ENCODE results near the gene SWT1.
"Not testable (repeated sequence)": the region's sequence is repeated elsewhere in the genome, so short reads cannot be mapped to it uniquely, and the experiment has no call there.

Gene SWT1

DNA sequence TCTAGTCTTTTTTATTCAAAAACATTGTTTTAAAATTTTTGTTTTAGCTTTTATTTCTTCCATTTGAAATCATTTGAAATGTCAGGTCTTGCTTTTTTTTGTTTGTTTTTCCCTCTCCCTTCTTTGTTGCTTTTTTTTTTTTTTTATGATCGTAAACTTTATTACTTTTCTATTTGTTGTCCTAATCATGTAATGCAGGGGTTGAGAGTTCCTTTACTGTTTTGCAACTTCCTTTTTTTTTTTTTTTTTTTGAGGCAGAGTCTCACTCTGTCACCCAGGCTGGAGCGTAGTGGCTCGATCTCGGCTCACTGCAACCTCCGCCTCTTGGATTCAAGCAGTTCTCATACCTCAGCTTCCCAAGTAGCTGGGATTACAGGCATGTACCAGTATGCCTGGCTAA, 135.3 kb downstream of the SWT1 start:
- no peak for DNase-seq

DNA sequence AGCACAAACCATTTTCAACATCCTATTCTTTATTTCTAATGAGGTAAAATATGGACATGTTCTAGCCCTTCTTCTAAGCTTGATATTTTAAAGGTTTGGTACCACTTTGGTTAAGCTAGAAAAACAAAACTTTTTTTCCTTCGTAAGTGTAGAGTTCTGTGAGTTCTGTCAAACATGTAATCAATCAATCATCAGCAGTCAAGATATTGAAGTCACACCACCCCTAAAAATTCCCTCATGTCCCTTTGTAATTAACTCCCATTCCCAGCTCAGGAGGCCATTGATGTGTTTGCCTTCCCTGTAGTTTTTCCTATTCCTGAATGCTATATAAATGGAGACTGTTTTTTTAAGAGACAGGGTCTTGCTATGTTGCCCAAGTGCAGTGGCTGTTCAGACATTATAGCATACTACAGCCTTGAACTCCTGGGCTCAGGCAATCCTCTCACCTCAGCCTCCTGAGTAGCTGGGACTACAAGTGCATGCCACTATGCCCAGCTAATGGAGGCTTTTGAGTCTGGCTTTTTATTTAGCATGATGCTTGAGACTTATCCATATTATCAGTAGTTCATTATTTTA, 137.1 kb downstream of the SWT1 start:
- no peak for DNase-seq

DNA sequence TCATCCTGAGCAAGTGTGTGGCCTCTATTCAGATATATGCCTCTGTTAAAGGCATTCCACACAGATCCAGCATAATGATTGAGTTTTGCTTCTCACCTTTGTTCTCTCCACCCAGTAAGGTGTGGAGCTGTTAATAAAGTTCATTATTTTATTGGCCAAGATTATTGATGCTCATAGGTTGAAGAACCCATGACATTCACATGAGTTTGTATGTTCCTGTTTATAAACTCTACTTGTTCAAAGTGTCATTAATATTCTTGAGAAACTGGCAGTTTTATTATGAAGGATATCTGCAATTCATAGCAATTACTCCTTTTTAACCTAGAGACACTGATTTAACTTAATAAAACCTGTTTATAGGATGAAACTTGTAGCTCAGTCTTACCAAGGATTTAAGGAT, 138.1 kb downstream of the SWT1 start:
- no peak for DNase-seq

GRCh38 chr1:185297982-185298381, 141.0 kb downstream of the SWT1 start:
- DNase-seq: no peak

GRCh38 chr1:185300152-185300551, 143.2 kb downstream of the SWT1 start:
- DNase-seq: no peak

- no peak for DNase-seq
Observed at GRCh38 chr1:185305419-185305818, 148.5 kb downstream of the SWT1 start.

DNA sequence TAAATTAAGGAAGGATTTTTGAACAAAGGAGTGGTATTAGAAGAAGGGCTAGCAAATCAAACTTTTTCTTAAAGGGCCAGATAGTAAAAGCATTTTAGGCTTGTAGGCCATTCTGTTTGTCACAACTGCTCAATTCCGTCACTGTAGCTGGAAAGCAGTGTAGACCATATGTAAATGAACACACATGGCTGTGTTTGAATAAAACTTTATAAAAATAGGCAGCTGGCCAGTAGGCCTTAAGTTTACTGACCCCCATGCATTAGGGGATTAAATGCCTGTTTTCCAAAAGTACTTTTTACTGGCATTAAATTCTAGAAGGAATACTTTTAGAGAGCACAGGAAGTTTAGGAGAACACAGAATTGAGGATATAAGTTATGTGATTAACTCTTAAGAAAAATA, 151.2 kb downstream of the SWT1 start:
- DNase-seq: no peak

DNA sequence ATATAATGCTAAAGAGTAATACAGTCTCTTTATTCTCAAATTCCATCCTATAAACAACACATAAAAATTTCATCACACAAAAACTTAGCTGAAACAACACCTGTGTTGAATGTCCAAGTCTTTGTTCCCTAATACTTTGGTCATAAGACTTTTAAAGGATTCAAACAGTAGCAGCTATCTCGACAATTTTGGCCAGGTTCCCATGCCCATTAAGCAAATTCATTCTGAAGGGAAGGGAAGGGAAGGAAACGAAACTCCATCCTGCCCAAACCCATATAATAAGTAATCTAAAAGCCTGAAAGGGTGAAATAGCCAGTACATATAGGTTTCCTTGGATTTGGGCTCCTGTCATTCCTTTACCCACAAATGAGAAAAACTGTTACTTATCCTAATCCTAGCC, 152.6 kb downstream of the SWT1 start:
- DNase-seq: no peak

DNA sequence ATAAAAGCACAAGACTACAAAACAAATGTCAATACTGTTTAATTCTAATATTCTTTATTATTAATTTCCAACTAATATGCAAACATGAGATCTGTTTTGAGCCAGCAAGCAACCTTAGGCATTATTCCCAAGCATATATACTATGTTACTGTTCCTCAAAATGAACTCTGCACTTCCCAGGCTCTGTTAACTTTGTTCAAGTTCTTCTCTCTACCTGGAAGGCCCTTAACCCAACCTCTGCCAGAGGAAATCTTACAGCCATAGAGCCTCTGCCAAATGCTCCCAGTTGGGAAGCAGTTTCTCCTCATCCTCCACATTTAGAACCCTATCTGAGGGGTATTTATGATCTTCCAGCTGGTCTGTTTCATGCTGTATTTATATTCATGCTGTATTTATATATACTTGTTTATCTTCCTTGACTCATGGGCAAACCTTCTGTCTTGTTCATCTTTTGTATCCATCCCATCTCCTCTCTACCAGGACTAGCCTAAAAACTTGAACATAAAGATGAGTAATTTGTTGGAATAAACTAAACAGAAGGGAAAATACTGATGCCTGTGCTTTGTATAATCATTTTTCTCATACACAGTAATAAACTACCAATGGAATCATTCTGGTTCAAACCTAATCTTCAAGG, 154.7 kb downstream of the SWT1 start:
- no peak for DNase-seq

- no peak for DNase-seq
Observed at GRCh38 chr1:185312361-185313138, 155.6 kb downstream of the SWT1 start.

GRCh38 chr1:185314411-185314810, 157.4 kb downstream of the SWT1 start:
- DNase-seq: no peak

GRCh38 chr1:185315445-185316071, 158.6 kb downstream of the SWT1 start:
- no peak for DNase-seq

- peak; percentile 90 for DNase-seq
Observed at GRCh38 chr1:185316163-185317033, 159.4 kb downstream of the SWT1 start.

DNA sequence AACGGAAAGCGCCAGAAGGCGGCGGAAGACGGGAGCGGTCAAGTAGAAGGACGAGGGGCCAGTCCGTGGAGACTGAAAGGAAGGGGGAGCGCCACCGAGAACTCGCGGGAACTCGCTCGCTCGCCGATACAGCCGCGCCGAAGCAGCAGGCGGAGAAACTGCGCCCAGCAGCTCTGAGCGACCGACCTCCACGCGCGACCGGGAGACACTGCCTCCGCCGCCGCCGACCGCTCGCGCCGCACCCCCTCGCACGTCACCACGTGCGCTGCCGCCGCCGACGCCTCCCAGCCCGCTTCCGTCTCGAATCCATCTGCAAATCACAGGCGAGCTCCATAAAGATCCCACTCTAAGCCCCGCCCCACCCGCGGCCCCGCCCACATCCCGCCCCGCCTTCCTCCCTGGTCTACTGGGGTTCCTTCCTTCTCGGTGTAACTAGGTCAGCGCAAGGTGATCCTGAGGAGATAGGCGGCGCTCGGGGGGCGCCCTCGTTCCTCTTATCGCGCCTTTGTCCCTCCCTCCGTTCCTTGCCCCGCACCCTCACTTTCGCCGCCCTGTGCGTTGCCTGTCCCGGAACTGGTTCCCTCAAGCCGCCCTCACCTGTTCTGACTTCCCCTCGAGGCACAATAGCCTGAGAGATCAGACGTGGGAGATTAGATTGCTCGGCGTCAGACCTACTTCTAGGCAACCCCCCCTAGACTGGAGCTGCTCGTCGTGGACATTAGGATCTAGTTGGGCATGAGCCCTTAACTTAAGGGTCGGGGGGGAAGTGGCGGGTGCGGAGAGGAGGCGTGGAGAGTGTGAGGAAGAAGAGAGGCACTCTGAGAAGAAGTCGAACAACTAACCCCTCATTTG, 160.3 kb downstream of the SWT1 start, which contains the start of gene IVNS1ABP:
IVNS1ABP (minus strand) TSS at position 210 of the 852 bp plus-strand sequence. CDS start 7,750 bp downstream, outside the sequence.
- DNase-seq: peak; percentile 93

DNA sequence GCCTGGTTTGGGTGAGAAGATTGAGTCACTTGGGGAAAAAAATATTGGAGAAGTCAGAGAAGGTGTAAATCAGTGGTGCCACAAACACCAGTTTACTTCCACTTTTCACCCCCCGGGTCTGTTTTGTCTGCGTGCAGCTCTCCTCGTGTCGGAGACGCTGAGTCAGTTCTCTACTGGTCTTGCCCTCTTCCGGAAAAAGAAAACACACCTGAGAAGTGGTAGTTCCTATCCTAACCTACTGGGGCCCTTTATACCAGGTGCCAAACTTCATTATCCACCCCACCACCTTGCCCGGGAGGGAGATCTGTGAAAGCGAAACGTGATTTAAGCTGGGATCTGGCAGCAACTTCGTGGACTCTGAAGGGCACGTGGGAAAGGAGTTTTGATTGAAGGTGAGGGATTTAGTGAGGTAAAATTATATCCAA, 160.9 kb downstream of the SWT1 start:
- DNase-seq: peak; percentile 76

DNA sequence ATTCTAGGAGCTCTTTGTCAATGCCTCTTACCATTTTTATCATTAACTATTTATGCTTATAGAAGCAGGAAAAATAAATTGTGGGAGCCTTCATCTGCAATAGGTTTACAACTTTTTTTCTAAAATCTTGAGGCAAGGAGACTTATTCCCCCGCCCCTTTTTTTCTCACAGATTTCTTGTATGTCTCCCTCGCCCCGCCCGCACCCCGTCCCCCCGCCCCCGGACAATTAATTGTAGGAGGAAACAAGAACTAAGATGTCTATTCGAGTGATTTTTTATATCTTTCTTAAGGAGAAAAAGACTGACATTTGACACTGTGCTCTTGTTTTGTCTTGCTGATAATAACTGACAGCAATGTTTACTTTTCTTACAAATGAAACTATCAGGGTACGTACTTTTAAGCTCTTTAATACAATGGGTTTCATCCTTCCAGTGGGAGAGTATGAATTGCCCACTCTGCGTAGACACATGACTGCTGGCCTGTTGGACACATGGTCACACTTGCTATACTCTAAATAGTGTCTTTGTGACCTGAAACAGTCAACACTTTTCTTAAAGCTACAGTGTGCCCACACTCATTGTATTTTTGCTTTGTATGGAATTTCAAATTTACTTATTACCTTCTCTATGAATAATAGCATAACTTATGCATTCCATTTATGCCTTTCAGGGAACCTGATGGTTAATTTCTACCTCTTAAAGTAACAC, 161.6 kb downstream of the SWT1 start:
- DNase-seq: no peak

- no peak for DNase-seq
Observed at GRCh38 chr1:185319139-185319475, 162.1 kb downstream of the SWT1 start.

GRCh38 chr1:185321104-185321503, 164.1 kb downstream of the SWT1 start:
- DNase-seq: not testable (repeated sequence)

DNA sequence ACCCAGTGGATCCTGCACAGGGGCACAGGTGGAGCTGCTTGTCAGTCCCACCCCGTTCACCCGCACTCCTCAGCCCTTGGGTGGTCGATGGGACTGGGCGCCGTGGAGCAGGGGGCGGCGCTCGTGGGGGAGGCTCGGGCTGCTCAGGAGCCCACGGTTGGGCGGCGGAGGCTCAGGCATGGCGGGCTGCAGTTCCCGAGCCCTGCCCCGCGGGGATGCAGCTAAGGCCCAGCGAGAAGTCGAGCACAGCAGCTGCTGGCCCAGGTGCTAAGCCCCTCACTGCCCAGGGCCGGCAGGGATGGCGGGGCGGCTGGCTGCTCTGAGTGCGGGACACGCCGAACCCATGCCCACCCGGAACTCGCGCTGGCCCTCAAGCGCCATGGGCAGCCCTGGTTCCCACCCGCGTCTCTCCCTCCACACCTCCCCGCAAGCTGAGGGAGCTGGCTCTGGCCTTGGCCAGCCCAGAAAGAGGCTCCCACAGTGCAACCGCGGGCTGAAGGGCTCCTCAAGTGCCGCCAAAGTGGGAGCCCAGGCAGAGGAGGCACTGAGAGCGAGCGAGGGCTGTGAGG, 164.8 kb downstream of the SWT1 start:
- not testable (repeated sequence) for DNase-seq

DNA sequence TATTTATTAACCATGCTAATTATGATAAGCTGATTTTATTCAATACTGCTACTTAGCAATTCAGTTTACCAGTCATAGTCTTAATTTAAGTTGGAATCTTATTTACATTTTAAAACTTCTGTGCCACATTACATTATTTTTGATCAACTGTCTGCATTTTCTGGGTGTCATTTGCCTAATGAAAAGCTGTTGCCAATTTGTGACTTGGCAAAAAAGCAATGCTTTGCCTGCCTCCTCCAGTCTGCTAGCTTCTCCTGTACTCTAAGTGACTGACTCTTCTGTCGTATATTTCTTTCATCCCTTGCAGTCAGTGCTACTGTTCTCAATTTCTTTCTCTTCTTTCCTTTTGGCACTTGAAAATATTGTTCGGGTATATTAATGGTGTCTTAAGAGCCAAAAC, 165.7 kb downstream of the SWT1 start:
- no peak for DNase-seq

GRCh38 chr1:185324118-185324517, 167.2 kb downstream of the SWT1 start:
- DNase-seq: no peak
